Activated CD4-positive, alpha-beta T cell treated with anti-CD3 and anti-CD28 coated beads, Interleukin-2, Interleukin-6, amounts not matched to agents 100 ng/mL and 50 ng/mL, durations not matched to agents 16 hours and 8 hours (primary cell): Measurements from ENCODE around the gene SLC6A19.
"Not testable (repeated sequence)": the region's sequence is repeated elsewhere in the genome, so short reads cannot be mapped to it uniquely, and the experiment has no call there.

Experiments used
- DNase-seq: peaks from one replicate; pipeline ENCODE4 v3.0.0-alpha.2; 2020

The SLC6A19 gene

DNA sequence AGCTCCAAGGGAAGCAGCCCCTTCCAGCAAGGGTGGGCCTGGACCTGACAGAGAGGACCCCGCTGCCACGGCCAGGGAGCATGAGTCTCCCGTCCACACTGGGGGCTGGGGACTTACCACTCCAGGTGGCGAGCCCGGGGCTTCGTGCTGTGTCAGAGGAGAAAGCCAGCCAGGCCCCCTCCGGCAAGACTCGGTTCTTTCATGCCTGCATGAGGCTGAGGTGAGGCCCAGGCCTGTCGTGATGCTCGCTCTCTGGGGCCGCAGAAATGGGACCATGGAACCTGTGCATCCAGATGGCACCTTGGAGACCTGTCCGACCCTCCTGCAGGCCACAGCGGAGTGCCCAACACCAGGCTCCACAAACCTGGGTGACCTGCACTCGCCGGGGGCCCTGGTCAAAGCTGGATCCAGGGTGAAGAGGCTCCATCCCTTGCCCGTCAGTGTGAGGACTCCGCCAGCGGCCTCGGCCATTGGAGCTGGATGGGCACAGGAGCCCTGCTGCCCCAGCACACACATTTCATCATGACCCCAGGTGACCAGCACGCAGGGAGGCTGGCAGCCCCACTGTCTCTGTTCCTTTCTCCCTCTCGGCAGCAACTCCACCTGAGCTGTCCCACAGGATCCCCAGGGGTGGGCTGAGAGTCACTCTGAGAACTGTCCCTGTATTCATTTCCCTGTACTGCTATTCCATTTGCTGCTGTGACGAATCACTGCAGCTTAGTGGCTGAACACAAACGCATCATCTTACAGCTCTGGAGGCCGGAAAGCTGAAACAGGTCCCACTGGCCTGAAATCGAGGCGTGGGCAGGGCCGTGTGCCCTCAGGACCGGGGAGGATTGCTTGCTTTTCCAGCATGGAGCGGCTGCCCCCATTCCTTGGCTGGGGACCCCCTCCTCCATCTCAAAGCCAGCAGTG, 48.2 kb downstream of the SLC6A19 start:
- DNase-seq: no peak

DNA sequence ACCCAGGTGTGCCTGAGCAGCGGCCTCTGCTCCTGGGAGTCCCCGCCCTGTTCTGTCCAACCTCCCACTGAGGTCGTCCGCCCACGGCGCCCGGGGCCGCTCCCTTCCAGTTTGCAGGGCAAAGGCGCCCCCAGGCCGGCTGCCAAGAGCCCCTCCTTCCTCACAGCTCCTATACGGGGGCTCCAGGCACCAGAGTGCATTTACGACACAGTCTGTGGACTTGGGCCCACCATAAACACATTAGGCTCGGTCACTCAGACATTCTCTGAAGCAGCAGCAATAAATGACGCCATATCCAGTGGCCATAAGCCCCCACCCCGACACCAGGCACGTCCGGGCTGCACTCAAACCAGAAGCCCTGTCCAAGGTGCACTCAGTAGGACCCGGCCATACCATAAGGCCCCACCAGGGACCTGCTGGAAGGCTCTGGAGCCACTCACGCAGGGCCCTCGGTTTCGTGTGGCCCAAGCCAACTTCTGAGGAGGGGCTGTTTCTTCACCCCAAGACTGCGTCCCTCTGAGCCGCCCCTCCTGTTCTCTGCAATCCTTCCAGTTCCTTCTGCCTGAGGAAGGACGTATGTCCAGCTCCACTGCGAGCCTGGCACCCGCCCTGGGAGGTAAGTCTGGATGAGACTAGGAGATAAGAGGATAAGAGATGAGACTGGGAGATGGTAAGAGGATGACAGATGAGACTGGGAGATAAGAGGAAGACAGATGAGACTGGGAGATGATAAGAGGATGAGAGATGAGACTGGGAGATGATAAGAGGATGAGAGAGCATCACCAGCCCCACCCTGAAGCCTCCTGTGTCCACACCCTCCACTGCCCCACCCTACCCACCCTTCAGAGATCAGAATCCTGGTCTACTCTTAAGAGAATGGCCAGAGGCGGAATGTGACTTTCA, 50.5 kb downstream of the SLC6A19 start:
- DNase-seq: no peak

DNA sequence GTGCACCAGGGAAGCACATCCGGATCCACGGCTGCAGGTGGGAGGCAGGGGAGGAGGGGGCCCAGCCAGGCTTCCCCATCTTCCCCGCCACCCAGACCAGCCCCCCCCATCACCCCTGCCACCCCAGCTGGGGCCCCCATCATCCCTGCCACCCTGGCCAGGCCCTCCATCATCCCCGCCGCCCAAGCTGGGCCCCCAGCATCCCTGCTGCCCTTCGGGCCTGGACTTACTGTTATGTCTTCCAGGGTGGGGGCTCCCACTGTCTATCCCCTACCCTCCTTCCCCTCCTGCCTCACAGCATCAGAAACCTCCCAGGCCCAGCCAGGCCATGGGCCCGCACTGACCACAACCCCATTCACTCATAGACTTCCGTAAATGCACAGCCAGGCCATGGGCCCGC, 51.3 kb downstream of the SLC6A19 start:
- no peak for DNase-seq

DNA sequence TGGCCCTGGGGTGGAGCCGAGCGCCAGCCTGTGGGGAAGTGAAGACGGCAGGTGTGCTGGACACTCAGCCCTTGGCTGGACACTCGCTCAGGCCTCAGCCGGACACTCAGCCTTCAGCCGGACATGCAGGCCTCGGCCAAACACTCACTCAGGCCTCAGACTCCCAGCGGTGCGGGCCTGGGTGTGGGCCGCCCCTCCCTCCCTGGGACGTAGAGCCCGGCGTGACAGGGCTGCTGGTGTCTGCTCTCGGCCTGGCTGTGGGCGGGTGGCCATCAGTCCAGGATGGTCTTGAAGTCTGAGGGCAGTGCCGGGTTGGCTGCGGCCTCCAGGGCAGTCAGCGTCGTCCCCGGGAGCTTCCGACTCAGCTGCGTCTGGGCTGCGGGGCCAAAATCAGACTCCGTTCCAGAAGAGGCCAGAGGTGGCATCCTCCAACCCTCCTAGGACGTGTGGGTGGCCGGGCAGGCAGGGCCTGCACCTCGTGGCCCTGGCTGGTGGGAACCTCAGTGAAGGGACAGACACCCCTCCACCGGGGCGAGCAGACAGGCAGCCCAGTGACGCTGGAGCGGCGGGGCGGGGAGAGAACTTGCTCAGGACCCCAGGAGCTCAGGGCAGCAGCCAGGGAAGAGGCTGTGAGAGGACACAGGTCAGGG, 52.2 kb downstream of the SLC6A19 start:
- no peak for DNase-seq

DNA sequence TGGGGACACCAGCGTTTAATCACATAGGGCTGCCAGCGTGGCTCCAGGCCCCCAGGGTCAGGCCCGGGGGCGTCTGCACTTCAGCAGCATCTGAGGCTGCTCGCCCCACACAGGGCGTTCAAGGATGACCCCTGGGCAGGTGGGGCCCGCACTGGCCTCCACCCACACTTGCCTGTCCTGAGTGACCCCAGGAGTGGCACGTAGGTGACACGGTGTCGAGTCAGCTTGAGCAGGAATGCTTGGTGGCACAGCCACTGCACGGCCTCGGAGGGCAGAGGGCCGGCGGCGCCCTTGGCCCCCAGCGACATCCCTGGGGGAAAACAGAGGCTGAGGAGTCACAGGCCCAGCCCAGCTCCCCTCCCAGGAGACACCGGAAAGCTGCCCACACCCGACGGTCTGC, 52.8 kb downstream of the SLC6A19 start:
- no peak for DNase-seq

DNA sequence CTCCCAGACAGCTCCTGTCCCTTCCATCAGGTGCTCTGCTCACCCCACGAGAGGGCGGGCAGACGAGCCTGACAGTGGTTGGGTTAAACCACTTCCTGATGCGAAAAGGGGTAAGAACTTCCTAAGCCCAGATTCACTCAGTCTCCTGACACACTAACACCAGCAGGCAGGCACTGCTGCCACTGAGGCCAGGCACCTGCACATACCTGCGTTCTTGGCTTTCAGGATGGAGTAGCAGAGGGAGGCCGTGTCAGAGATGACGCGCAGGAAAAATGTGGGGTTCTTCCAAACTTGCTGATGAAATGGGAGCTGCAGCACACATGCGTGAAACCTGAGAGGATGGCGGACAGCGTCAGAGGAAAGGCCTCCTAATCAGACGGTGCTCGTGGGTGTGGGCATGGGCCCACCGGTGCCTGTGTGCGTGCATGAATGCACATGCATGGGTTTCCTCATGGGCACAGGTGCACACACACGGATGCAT, 53.7 kb downstream of the SLC6A19 start:
- peak; percentile 62 for DNase-seq

DNA sequence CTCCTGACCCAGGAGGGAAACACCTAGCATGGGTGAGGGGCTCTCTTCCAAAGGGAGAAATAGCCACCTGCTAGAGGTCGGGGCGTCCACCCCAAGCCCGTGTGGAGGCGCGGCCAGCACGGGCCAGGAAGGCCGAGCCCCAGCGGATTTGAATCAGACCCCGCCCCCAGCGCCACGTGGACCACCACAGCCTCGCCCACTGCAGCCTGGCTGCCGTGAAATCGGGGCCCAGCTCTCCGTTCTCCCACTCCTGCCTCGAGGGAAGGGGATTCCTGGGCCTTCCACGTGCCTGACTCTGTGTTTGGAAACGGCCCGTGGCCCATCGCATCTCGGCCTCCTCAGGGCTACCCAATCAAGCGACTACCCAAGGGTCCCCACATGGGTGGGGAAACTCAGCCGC, 55.4 kb downstream of the SLC6A19 start:
- no peak for DNase-seq

DNA sequence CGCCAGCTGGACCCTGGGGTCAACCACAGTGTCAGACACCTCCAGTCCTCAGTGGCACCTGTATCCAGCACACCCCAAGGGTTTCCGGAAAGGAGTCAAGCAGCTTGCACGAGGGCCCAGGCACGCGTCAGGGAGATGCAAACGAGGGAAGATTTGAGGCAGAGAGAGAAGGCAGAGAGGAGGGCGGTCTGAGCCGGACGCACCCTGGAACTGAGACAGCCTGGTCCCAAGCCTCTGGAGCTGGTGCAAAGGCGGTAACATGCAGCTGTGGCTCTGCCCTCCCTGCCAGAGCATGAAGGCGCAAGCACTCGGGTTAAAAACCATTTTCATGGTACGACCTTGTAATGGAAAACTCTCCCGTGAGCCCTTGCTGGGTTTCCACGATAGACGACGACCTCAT, 56.0 kb downstream of the SLC6A19 start:
- no peak for DNase-seq

DNA sequence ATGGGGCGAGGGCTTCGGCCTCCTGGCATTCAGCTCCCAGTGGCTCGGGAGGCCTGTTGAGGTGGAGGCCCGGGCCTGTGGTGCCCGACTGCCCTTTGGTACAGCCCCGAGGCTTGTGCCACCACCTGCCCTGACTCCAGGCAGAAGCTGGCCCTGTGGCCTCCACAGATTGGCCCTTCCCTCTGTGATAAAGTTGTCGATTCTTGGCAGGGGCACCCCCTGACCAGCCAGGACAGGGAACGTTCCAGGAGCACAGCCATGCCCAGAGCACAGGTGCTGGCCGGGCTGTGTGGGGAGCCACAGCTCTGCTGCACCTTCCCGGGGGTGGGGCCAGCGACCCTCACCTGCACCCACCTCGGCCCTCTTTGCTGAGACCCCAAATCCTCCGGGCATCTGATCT, 56.4 kb downstream of the SLC6A19 start:
- no peak for DNase-seq

DNA sequence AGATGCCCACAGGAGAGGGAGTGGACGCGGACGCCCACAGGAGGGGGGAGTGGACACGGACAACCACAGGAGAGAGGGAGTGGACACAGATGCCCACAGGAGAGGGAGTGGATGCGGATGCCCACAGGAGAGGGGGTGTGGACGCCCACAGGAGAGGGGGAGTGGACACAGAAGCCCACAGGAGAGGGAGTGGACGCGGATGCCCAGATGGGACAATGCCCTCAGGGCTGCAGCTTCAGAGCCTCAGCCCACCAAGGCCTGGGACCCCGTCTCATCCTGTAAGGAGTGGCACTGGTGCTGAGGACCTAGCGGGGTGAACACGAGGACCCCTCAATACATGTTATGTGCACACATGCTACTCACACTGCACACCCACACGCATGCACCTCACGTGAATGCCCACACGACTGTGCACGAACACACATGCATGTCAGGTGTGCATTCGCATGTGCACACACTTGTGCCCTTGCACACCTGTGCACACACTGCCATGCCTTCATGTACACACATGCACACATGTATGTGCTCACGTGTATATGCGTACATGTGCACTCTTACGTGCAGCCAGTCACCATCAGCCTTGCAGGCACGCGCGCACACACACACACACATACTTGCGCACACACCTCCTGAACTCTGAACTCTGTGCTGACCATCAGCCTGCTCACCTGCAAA, 58.5 kb downstream of the SLC6A19 start:
- DNase-seq: no peak

DNA sequence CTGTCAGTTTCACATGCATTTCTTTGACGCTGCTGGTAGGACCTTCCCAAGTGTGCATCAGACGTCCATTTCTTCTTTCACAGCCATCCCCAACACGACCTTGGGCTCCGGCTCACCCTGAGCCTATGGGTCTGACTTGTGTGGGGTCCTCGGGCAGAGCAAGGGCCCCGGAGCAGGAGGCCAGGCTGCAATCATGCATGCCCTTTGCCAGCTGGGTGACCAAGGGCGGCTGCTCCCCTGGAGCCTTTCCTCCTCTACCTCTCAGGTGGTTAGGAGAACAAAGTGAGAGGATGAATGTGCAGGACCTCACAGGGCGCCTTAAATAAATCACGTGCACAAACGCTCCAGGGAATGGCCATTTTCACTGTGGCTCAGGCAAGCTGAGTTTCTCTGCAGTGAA, 60.2 kb downstream of the SLC6A19 start:
- DNase-seq: no peak

DNA sequence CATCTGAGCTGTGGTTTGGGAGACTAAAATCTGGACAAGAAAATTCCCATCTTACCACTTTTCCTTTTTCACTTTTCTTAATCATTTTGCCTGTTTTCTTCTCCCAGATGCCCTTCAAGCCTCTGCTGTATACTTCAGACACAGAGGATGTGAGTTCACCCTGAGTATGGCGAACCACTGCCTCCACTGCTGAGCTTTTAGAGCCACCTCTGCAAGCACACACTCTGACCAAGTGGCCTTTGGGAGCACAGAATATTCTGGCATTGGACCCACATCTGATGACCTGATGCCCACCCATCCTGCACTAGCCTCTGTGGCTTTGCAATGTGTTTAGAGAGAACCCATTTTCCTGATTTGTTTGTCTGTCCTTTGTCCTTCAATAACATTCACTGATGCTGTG, 61.0 kb downstream of the SLC6A19 start:
- DNase-seq: no peak

DNA sequence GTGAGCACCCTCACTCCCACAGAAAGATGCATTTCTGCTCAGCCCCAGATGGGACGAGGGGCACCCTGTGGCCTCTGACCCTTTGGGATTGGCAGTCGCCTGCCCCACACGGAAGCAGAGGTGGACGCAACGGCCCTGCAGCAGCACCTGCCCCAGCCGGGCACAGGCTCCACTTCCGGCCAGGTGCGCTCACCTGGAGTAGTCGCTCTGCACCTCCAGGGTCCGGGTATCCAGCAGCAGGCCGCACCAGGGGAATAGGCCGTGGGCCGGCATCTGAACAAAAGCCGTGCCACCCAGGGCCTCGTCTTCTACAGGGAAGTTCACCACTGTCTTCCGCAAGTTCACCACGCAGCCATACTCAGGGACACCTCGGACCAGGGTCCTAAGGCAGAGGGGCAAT, 62.8 kb downstream of the SLC6A19 start:
- DNase-seq: no peak

DNA sequence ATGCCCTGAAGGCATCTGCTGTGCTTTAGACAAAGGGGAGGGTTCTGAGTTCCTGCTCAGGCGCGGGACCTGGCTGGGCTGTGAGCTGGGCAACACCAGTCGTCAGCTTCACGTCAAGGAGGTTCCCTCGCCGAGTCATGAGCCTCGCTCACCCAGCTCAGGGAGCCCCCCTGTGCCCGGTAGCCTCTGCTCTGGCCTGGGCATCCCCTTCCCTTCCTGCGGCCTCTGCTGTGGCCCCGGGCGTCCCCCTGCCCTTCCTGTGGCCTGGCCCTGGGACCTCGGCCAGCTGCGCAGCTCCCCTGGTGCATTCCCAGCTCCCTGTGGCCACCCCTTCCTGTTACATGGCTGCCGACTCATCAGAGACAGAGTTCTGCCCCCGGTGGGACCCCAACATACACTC, 63.6 kb downstream of the SLC6A19 start:
- DNase-seq: no peak

DNA sequence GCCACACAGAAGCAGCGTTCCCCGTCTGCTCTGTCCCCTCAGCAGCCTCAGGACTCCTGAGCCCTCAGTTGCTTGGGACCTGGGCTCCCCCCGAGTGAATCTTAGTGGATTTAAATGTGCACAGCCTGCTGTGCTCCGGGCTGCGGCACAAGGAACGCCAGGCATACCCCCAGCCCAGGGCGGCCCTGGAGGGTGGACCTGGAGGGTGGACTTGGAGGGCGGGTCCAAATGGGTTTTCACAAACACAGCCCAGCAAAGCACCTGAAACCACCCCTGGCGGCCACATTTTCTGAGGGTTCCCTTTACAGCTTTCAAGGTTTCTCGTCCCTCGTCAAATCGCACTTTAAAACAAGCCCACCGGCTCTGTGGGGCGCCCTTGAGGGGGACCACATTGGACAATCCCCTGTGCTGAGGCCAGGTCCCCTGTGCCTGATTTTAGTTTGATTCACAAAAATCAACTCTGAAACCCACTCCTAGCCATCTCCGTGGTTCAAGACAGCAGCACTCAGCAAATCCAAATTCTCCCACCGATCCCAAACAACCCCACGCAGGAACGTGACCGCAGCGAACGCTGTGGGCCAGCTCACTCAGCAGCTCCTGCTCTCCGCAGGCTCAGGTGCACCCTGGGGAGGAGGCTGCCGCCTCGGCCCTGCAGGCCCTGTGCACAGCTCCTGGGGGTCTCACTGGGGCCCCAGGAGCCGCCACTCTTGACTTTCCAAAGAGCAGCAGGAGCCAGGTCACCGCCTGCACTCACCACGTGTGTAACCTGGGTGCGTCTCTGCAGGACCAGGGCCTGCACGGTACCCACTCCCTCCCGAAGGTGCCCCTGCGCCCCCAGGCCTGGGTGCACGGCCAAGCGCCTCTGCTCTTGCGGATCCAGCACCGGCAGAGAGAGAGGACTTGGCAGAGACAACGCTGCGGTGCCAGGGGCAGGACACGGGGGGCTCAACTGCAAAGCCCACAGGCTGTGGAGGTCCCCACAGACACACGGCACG, 64.4 kb downstream of the SLC6A19 start:
- no peak for DNase-seq

DNA sequence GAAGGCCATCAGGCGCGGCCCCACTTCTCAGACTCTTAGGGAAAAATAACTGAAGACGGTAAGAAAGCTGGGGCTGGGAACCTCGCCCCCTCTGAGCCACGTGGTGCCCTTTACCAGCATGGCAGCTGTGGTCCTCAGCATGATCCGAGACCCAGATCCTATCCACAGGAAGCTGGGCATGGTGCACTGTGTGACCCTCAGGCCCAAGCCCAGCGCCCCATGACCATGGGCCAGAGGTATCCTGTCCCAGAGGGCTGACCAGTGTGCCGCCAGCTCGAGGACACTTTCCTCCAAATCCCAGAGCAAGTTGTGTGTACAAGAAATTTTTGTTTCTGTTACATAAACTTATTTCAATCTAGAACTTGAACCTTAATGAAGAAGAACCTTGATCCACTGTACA, 65.4 kb downstream of the SLC6A19 start:
- no peak for DNase-seq

DNA sequence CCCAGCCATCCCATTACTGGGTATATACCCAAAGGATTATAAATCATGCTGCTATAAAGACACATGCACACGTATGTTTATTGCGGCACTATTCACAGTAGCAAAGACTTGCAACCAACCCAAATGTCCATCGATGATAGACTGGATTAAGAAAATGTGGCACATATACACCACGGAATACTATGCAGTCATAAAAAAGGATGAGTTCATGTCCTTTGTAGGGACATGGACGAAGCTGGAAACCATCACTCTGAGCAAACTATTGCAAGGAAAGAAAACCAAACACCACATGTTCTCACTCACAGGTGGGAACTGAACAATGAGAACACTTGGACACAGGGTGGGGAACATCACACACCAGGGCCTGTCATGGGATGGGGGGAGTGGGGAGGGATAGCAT, 66.1 kb downstream of the SLC6A19 start:
- not testable (repeated sequence) for DNase-seq

DNA sequence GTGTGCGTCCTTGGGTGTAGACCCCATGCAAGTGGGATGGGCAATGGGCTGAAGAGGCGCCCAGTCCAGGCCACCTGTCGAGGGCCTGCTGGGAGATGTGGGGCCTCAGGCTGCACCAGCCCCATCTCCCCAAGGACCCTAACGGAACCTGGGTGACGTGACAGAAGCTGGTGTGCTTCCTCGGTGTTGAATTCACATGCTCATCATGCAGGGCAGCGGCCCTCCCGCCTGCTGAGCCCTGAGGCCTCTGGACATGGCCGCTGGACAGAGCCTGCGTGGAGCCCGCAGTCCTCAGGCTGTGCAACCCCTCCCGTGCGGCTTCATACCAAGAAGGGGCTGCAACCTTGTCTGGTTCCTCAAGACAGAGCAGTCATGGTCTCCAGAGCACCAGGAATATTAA, 66.7 kb downstream of the SLC6A19 start:
- DNase-seq: no peak

DNA sequence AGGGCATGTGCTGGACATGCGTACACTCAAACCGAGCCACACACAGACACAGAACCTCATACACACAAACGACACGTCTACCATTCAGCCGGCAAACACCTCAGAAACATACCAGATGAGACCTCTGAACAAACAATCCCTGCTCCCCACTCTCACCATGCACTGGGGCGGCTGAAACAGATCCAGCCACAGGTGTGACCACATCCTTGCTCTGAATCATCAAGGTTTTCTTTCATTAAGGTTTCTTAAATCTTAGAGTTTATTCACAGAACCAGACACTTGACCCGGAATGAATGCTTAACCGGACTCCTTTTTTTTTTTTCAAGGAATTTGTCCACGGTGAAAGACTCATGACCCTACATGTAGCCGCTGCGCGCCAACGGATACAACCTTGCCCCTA, 67.3 kb downstream of the SLC6A19 start:
- peak; percentile 69 for DNase-seq

DNA sequence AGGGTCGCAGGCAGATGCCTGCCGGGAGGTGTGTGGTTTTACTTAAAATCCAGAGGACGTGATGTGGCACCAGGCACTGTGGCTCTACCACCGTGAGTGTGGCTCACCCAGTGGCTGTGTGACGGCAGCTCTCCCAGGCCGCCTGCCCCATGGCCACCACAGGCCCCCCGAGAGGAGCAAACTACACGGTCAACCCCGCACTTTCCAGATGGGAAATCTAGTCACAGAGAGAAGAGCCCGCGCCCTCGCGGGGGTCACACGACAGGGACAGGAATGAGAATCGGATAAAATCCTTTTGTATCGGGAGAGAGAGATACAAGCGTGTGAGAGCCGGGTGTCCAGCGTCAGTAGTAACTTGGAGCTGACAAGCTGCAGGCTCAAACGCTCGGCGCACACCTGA, 69.0 kb downstream of the SLC6A19 start:
- DNase-seq: no peak
